Measurements from ENCODE around the gene ERI3.

- TF ChIP-seq CTCF (IDR thresholded peaks at IDR 0.05; ENCODE audit: borderline replicate concordance, extremely low read depth, low read length, poor library complexity, severe bottlenecking) (no peak), EZH2 (IDR thresholded peaks at IDR 0.05; ENCODE audit: borderline replicate concordance, low read depth, low read length, severe bottlenecking) (no peak)
These were observed 26.2 kb downstream of the ERI3 start for GRCh38 chr1:44328671-44329416.

Measured in DND-41 (cell line).